Measurements from ENCODE around the gene CBX3.
"Not testable (repeated sequence)": the region's sequence is repeated elsewhere in the genome, so short reads cannot be mapped to it uniquely, and the experiment has no call there.

Gene CBX3

GRCh38 chr7:26201247-26202018 is at the start of gene CBX3:
TSS of gene CBX3 (plus strand) at chr7:26201745. CDS start at chr7:26202999, 1,254 bp downstream.
- in situ Hi-C loops (cut with MboI; ENCODE audit: low sequenced_read_pairs): loop anchor here (25.0 kb wide), 1 partner anchor 136 kb away; no protein-coding TSS in a partner anchor

GRCh38 chr7:26151953-26152781 is 49.4 kb upstream of the CBX3 start, which contains the start of gene NFE2L3:
TSS of gene NFE2L3 (plus strand) at chr7:26152198. CDS start at chr7:26152499, 301 bp downstream.
- in situ Hi-C loops (cut with MboI; ENCODE audit: low sequenced_read_pairs): no loop called here

- in situ Hi-C loops (cut with MboI; ENCODE audit: low sequenced_read_pairs): not testable (repeated sequence)
Measured at GRCh38 chr7:26152782-26153240, 48.7 kb upstream of the CBX3 start.

GRCh38 chr7:26153241-26153822 is 48.2 kb upstream of the CBX3 start:
- in situ Hi-C loops (cut with MboI; ENCODE audit: low sequenced_read_pairs): no loop called here

GRCh38 chr7:26153823-26154783 is 47.4 kb upstream of the CBX3 start:
- in situ Hi-C loops (cut with MboI; ENCODE audit: low sequenced_read_pairs): no loop called here

GRCh38 chr7:26155531-26156375 is 45.8 kb upstream of the CBX3 start:
- in situ Hi-C loops (cut with MboI; ENCODE audit: low sequenced_read_pairs): no loop called here

GRCh38 chr7:26156451-26157420 is 44.8 kb upstream of the CBX3 start:
- in situ Hi-C loops (cut with MboI; ENCODE audit: low sequenced_read_pairs): no loop called here

- in situ Hi-C loops (cut with MboI; ENCODE audit: low sequenced_read_pairs): no loop called here
Measured at GRCh38 chr7:26157520-26158105, 43.9 kb upstream of the CBX3 start.

GRCh38 chr7:26159243-26159642 is 42.3 kb upstream of the CBX3 start:
- in situ Hi-C loops (cut with MboI; ENCODE audit: low sequenced_read_pairs): no loop called here

- in situ Hi-C loops (cut with MboI; ENCODE audit: low sequenced_read_pairs): no loop called here
Measured at GRCh38 chr7:26160896-26161295, 40.6 kb upstream of the CBX3 start.

- in situ Hi-C loops (cut with MboI; ENCODE audit: low sequenced_read_pairs): no loop called here
Measured at GRCh38 chr7:26162431-26162830, 39.1 kb upstream of the CBX3 start.

GRCh38 chr7:26163804-26164203 is 37.7 kb upstream of the CBX3 start:
- in situ Hi-C loops (cut with MboI; ENCODE audit: low sequenced_read_pairs): not testable (repeated sequence)

- in situ Hi-C loops (cut with MboI; ENCODE audit: low sequenced_read_pairs): no loop called here
Measured at GRCh38 chr7:26165950-26166683, 35.4 kb upstream of the CBX3 start.

- in situ Hi-C loops (cut with MboI; ENCODE audit: low sequenced_read_pairs): no loop called here
Measured at GRCh38 chr7:26166684-26167266, 34.8 kb upstream of the CBX3 start.

GRCh38 chr7:26167303-26167934 is 34.1 kb upstream of the CBX3 start:
- in situ Hi-C loops (cut with MboI; ENCODE audit: low sequenced_read_pairs): no loop called here

GRCh38 chr7:26168458-26169023 is 33.0 kb upstream of the CBX3 start:
- in situ Hi-C loops (cut with MboI; ENCODE audit: low sequenced_read_pairs): no loop called here

Measured in HL-60/S4 treated with retinoic acid at 250 ng/mL for 4 days and 3 days (cell line).